ENCODE data around the gene MB21D2. TPM values are rescaled to one million over a fixed set of nuclear protein-coding genes. Genes with fewer than 3 reads are reported as not detected.

MB21D2 gene
- total and polyA plus RNA-seq, 2 donors (not counting 1 experiment from before 2014, with no cell fraction given): 0.03 to 0.20 TPM

- Histone ChIP-seq H3K4me2 (replicated peaks; ENCODE audit: low read depth, low read length, poor library complexity, severe bottlenecking) (no peak overlapping the region), H3K4me3 (ENCODE audit: control extremely low read depth in 1 of 5, extremely low read depth in 1 of 5, insufficient read depth in 1 of 5, low read depth in 2 of 5, low read length in 4 of 5) (no peak overlapping the region), H3K79me2 (ENCODE audit: control insufficient read depth, insufficient read depth, low read length) (no peaks in the 10 kb centered on the region), H3K27ac (ENCODE audit: low read length in 2 of 2) (no peak overlapping the region), H4K20me1 (ENCODE audit: control insufficient read depth, insufficient read depth, low read length, poor library complexity, severe bottlenecking) (no peaks in the 10 kb centered on the region), H3K9ac (ENCODE audit: low read length) (no peak overlapping the region), H3K36me3 (replicated peaks in 1 of 2; ENCODE audit: control extremely low read depth in 1 of 2, control insufficient read depth in 1 of 2, extremely low read depth in 1 of 2, insufficient read depth in 2 of 2, low read length in 1 of 2) (no peaks in the 10 kb centered on the region), H2AFZ (ENCODE audit: insufficient read depth, low read depth, low read length, poor library complexity, severe bottlenecking) (no peak overlapping the region), H3K27me3 (replicated peaks in 1 of 4; ENCODE audit: control extremely low read depth in 1 of 4, control insufficient read depth in 3 of 4, insufficient read depth in 4 of 4, low read length in 3 of 4) (no peaks in the 10 kb centered on the region), H3K4me1 (ENCODE audit: control insufficient read depth in 2 of 2, insufficient read depth in 2 of 2, low read length in 2 of 2) (no peaks in the 10 kb centered on the region), H3K9me3 (ENCODE audit: control extremely low read depth in 1 of 3, control insufficient read depth in 2 of 3, insufficient read depth in 1 of 3, low read length in 2 of 3) (no peaks in the 10 kb centered on the region)
- Mint-ChIP-seq H3K9me3 (ENCODE audit: insufficient read depth) (no peaks in the 10 kb centered on the region), H3K27me3 (peaks cover 13% of the 10 kb centered on the region), H3K4me1 (no peaks in the 10 kb centered on the region), H3K27ac (no peak overlapping the region), H3K4me3 (no peak overlapping the region)
- CTCF ChIA-PET: interaction anchor here (1.0 kb wide), 1 partner anchor 222 kb away, joined by 3 read pairs; no protein-coding TSS in a partner anchor
- ATAC-seq (ENCODE audit: low read depth) (no peak), DNase-seq (no peak)
- intact Hi-C loops (cut with micrococcal nuclease): no loop called here
- POLR2A ChIA-PET: no interaction called here
- no peak for TF ChIP-seq EZH2 (IDR thresholded peaks at IDR 0.05; ENCODE audit: borderline replicate concordance, insufficient read depth, low read depth, low read length, poor library complexity, severe bottlenecking)
- no peak for TF ChIP-seq CTCF (IDR thresholded peaks at IDR 0.05)
- WGBS (ENCODE audit: insufficient coverage): 100% methylated on average over 2 of the region's 5 CpGs
Measured at GRCh38 chr3:192820161-192820560, 97.5 kb downstream of the MB21D2 start.

- Histone ChIP-seq H3K36me3 (replicated peaks in 1 of 2; ENCODE audit: control extremely low read depth in 1 of 2, control insufficient read depth in 1 of 2, extremely low read depth in 1 of 2, insufficient read depth in 2 of 2, low read length in 1 of 2) (no peaks in the 10 kb centered on the region), H3K9me3 (ENCODE audit: control extremely low read depth in 1 of 3, control insufficient read depth in 2 of 3, insufficient read depth in 1 of 3, low read length in 2 of 3) (no peaks in the 10 kb centered on the region), H3K9ac (ENCODE audit: low read length) (no peak overlapping the region), H3K4me2 (replicated peaks; ENCODE audit: low read depth, low read length, poor library complexity, severe bottlenecking) (no peak overlapping the region), H3K27ac (ENCODE audit: low read length in 2 of 2) (no peak overlapping the region), H2AFZ (ENCODE audit: insufficient read depth, low read depth, low read length, poor library complexity, severe bottlenecking) (no peak overlapping the region), H3K79me2 (ENCODE audit: control insufficient read depth, insufficient read depth, low read length) (no peaks in the 10 kb centered on the region), H4K20me1 (ENCODE audit: control insufficient read depth, insufficient read depth, low read length, poor library complexity, severe bottlenecking) (no peaks in the 10 kb centered on the region), H3K27me3 (replicated peaks in 1 of 4; ENCODE audit: control extremely low read depth in 1 of 4, control insufficient read depth in 3 of 4, insufficient read depth in 4 of 4, low read length in 3 of 4) (no peaks in the 10 kb centered on the region), H3K4me3 (ENCODE audit: control extremely low read depth in 1 of 5, extremely low read depth in 1 of 5, insufficient read depth in 1 of 5, low read depth in 2 of 5, low read length in 4 of 5) (no peak overlapping the region), H3K4me1 (ENCODE audit: control insufficient read depth in 2 of 2, insufficient read depth in 2 of 2, low read length in 2 of 2) (no peaks in the 10 kb centered on the region)
- Mint-ChIP-seq H3K27me3 (peaks cover 16% of the 10 kb centered on the region), H3K9me3 (ENCODE audit: insufficient read depth) (no peaks in the 10 kb centered on the region), H3K27ac (no peak overlapping the region), H3K4me1 (no peaks in the 10 kb centered on the region), H3K4me3 (no peak overlapping the region)
- TF ChIP-seq EZH2 (IDR thresholded peaks at IDR 0.05; ENCODE audit: borderline replicate concordance, insufficient read depth, low read depth, low read length, poor library complexity, severe bottlenecking): no peak
- TF ChIP-seq CTCF (IDR thresholded peaks at IDR 0.05): no peak
- DNase-seq (no peak), ATAC-seq (ENCODE audit: low read depth) (no peak)
- CTCF ChIA-PET: interaction anchor here (1.0 kb wide), 1 partner anchor 223 kb away, joined by 3 read pairs; no protein-coding TSS in a partner anchor
- 70% methylated on average over 2 of the region's 7 CpGs for WGBS (ENCODE audit: insufficient coverage)
- POLR2A ChIA-PET: no interaction called here
- intact Hi-C loops (cut with micrococcal nuclease): loop anchor here (10.0 kb wide), 1 partner anchor 1586 kb away; no protein-coding TSS in a partner anchor
Measured at GRCh38 chr3:192819001-192819569, 98.6 kb downstream of the MB21D2 start.

Data from B cell (primary cell).